Sciatic nerve (tissue), 2 donors: ENCODE data around the gene COMMD2. TPM values are rescaled to one million over a fixed set of nuclear protein-coding genes. Genes with fewer than 3 reads are reported as not detected.

Experiments
- ATAC-seq: fragments of 200-7000 bp; cut with Tn5 transposase; one replicate; pipeline ENCODE4 v1.9.1; 2020; ENCODE audit warnings: mild to moderate bottlenecking, moderate library complexity
- DNase-seq: peaks from one replicate; pipeline ENCODE4 v3.0.0-alpha.2; 2020; ENCODE audit warnings: low spot score
- intact Hi-C: fragments of 100-400 bp; cut with DNase I; formaldehyde crosslinking; loops from one replicate; pipeline ENCODE4 v1.14.2; 2022
- total RNA-seq: library from RNA; stranded (reverse); fragmentation: NEBNext Ultra II Directional; extraction: Animal tissue kit (Norgen Biotek cat#: 25700); gene quantifications from one replicate; pipeline ENCODE4 v1.2.1, GENCODE V29; 2021
- donor health status: DM: no; HTN: no; CAD: no.
- donor health status: DM: no; HTN: no; CAD: no.

COMMD2 gene
- total RNA-seq, 1 donor from 2014 or later: 41.1 TPM

- ATAC-seq (peak; percentile 65), DNase-seq (no peak)
- intact Hi-C loops: no loop called here
These were observed 13.6 kb upstream of the COMMD2 start for GRCh38 chr3:149765762-149766334.

GRCh38 chr3:149764302-149764701 is 12.0 kb upstream of the COMMD2 start:
- ATAC-seq (no peak), DNase-seq (no peak)
- intact Hi-C loops: no loop called here

DNA sequence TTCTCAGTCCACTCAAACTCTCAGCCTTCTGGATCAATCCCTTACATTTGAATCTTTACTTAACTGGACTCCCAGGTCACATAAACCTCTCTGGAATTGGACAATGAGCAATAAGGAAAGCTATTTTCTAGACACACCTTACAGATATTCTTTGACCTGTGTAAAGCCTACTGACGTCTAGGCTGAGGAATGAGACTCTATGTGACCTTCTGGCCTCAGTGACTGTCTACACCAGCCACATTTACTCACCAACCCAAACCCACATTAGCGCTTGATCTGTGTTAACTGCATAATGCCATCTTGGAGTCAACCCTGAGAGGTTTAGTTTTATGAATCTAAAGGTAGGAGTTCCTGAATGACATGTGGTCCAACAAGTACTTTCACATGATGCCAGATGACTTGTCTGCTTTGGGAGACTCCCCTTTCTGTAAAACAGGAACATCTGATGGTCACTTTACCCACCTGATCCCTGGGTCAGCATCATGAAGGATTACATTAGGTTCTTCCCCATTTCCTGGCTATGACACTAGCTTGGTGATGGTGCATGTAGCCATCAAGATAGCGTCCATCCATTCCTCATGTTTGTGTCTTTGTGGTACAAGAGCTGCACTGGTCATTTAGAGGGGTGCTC is 11.4 kb upstream of the COMMD2 start:
- intact Hi-C loops: no loop called here
- DNase-seq (no peak), ATAC-seq (no peak)

DNA sequence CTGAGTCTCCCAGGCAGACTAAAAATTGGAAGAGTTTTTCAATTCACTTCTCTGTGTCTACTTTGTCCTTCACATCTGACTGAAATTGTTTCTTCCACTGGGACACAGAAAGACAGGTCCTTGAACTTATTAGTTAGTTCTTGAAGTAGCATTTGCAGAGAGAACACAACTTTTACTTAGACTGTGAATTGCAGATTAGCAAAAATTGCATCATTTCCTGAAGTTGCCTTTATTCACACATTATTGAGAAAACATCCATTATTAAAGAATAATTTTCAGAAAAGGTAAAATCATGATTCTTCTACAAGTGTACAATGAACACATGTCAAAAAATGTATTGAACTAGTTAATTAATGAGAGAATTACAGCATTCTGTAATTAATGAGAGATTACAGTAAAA is 1.4 kb upstream of the COMMD2 start:
- intact Hi-C loops: no loop called here
- no peak for ATAC-seq
- no peak for DNase-seq

- DNase-seq (no peak), ATAC-seq (peak; percentile 11)
- intact Hi-C loops: no loop called here
These were observed 473 bp upstream of the COMMD2 start for GRCh38 chr3:149752788-149753136.

GRCh38 chr3:149751551-149751950 is 738 bp downstream of the COMMD2 start:
- intact Hi-C loops: no loop called here
- no peak for ATAC-seq
- no peak for DNase-seq

- intact Hi-C loops: no loop called here
- DNase-seq (no peak), ATAC-seq (no peak)
These were observed 7.7 kb downstream of the COMMD2 start for GRCh38 chr3:149744606-149745005.

GRCh38 chr3:149744151-149744550 is 8.1 kb downstream of the COMMD2 start:
- ATAC-seq (no peak), DNase-seq (no peak)
- intact Hi-C loops: no loop called here

GRCh38 chr3:149739396-149739795 is 12.9 kb downstream of the COMMD2 start:
- ATAC-seq: no peak

DNA sequence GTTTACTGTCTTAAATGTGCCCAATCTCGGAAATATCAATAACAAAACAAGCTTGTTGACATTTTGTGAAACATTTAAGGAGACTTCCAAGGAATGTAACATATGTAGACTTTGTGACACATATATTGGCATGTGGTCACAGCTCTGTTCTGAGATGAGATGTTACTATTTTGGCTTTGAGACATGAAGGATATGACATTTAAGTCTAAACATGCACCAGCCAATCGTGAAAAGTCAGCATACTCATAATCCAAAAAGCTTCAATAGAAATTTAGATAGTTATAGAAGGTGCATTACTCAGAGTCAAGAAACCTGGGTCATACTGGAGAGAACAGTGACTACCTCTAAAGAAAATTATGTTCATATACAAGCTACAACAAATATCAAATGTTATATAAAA is 13.4 kb downstream of the COMMD2 start:
- intact Hi-C loops: no loop called here
- ATAC-seq (no peak), DNase-seq (no peak)

More at GRCh38 chr3:149739396-149739795, 12.9 kb downstream of the COMMD2 start:
- DNase-seq: no peak
- intact Hi-C loops: no loop called here

DNA sequence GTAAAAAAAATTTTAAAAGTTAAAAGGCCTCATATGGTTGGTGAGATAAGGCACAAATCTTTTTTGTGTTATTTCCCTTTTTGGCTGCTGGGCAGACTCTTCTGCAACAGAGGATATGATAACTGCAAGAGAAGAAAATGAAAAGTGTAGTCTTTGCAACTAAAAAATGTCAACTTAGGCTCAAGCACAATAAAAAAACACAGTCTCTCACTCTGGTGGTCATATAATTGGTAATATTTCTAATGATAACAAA is 15.4 kb downstream of the COMMD2 start:
- no peak for ATAC-seq
- intact Hi-C loops: no loop called here
- no peak for DNase-seq

DNA sequence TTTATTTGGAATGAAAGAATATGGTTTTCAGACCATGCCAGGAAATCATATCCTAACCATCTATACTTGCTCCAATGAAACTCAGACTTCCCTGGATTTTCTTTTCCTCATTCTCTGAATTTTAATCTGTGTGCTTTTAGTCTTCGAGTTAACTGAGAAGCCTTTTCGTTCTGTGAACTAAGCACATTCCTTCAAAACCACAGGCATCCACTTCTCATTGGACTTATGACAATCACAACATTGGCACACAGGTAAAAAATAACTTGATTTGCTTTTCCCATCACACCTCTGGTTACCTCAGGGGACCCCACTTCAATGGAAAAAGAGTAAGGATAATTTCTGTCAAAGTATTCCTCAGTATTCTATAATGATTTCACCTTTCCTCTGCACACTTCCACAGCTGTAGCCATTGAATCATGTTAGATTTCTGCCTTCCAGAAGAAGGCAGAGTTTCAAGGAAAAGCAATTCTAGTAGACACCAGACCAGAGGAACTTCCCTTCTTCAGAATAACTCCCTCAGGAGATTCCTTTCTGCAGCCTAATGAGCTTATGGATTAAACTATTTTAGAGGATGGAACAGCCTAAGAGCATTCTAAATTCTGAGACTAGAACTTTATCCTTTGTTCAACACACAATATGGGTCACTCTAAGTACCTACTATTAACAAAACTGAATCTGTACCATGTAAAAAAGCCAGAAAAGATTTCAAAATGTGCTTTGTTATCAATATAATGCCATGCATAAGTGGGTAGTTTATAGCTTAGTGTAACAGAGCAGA is 15.9 kb downstream of the COMMD2 start:
- peak; percentile 59 for ATAC-seq
- intact Hi-C loops: no loop called here

DNA sequence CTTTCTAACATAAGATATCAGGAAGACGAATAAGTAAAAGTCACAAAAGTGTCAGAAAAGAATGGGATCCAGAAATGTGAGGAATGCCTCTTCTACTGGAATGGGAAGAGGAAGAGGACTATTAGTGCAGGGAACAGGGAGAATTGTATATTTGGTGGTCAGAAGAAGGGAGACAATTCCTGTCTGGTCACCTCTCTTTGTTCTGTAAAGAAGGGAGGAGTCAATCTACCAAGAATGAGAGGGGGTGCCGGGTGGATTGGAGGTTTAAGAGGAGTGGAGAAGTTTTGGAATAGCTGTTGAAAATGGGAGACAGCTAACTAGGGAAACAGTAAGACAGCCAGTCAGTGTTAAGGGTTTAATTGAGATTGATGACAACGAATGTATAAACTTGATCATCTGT is 20.1 kb downstream of the COMMD2 start:
- intact Hi-C loops: no loop called here
- DNase-seq (no peak), ATAC-seq (no peak)

More for the DNA sequence above, 15.9 kb downstream of the COMMD2 start:
- DNase-seq: no peak

DNA sequence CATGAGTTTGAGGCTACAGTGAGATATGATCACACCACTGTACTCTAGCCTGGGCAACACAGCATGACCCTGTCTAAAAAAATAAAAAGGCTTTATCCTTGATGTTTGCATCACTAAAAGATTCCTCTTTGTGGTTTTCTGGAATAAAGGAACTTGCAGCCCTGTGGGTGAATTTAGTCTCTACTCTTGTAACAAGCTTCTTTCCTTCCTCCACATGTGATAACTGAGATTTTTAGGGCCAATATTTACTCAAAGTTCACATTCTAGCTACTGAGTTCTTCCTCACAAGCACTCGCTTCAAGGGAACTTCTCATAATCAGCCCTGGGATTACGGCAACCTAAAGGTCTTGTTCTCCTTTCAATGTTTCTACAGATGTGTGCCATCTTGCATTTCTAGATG is 24.6 kb downstream of the COMMD2 start:
- no peak for DNase-seq
- intact Hi-C loops: no loop called here

DNA sequence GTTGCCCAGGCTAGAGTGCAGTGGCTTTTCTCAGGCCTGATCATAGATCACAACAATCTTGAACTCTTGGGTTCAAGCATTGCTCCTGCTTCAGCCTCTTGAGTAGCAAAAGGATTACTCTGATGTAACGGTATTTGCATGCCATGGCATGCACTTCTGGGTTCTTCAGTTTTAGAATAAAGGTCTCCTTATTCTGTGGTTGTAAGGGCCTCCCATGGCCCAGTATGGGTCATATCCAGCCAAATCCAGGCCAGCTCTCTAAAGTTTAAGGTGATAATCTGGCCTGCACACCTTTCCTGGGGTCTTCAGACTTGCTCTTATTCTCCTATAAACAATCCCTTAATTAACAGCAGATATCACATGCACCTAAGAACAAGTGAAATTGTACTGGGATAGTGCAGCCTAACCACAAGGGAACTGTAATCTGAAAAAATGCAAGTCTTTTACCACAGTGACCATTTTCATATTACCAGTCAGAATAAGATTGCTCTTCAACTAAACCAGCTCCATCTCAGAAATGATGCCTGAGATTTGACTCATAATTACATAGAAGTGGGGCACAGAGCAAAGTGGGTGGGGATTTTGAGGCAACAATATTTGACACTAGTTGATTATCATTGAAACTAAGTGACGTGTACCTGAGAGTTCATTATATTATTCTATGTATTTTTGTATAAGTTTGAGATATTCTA is 25.4 kb downstream of the COMMD2 start:
- ATAC-seq: no peak
- DNase-seq: no peak
- intact Hi-C loops: no loop called here

More for the DNA sequence above, 24.6 kb downstream of the COMMD2 start:
- ATAC-seq: no peak

DNA sequence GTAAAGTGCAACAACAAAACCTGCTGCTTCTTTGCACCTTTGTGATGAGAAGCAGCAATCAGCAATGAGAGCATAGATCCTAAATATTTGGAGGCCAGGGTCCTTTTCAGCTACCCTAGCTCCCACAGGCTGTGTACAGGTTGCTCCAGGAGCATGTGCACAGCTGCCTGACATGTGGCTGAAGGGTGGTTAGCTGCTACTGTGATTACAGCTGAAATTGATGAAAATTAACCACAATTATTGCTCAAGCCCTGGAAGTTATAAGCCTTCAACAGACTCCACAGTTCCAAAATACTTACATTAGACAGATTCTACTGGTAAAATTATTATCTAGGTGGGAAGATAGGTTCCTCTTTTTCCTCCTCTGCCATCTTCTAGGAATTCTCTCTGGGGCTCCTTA is 28.5 kb downstream of the COMMD2 start:
- intact Hi-C loops: no loop called here
- ATAC-seq (no peak), DNase-seq (no peak)

DNA sequence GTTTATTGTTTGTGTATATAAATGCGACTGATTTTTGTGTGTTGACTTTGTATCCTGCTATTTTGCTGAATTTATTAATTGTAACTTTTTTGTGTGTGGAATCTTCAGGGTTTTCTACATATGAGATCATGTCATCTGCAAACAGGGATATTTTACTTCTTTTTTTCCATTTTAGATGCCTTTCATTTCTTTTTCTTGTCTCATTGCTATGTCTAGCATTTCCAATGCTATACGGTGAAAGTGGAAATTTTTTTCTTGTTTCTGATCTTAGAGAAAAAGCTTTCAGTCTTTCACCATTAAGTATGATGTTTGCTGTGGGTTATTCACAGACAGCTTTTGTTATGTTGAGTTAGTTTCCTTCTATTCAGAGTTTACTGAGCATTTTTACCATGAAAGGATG is 31.4 kb downstream of the COMMD2 start:
- ATAC-seq: no peak
- no peak for DNase-seq
- intact Hi-C loops: no loop called here

GRCh38 chr3:149717391-149718056 is 34.8 kb downstream of the COMMD2 start:
- intact Hi-C loops: loop anchor here (5.0 kb wide), 1 partner anchor 205 kb away; no protein-coding TSS in a partner anchor
- ATAC-seq: peak; percentile 82
- DNase-seq: peak; percentile 72

GRCh38 chr3:149716984-149717383 is 35.3 kb downstream of the COMMD2 start:
- ATAC-seq (no peak), DNase-seq (no peak)
- intact Hi-C loops: loop anchor here (5.0 kb wide), 1 partner anchor 205 kb away; no protein-coding TSS in a partner anchor
